HCT116 (cell line): Measurements from ENCODE around the gene PCDHGB4.

Source experiments
- CEBPB ChIP-seq: IDR thresholded peaks from 2 replicates; pipeline ENCODE4 v1.6.1; 2012; ENCODE audit warnings: low read depth
- EZH2 ChIP-seq: fragments of 200-600 bp; sonication (generic); IDR thresholded peaks from 2 replicates; pipeline ENCODE4 v1.6.1; 2017; ENCODE audit warnings: antibody characterized with exemption, mixed run types
- EZH2phosphoT487 ChIP-seq: fragments of 200-600 bp; IDR thresholded peaks from 2 replicates; pipeline ENCODE4 v1.6.1; 2018; ENCODE audit warnings: antibody characterized with exemption, borderline replicate concordance
- JUND ChIP-seq: IDR thresholded peaks from 2 replicates; pipeline ENCODE4 v1.6.1; 2012
- POLR2A ChIP-seq: IDR thresholded peaks from 2 replicates; pipeline ENCODE4 v1.7.0; 2011; ENCODE audit warnings: borderline replicate concordance; ENCODE audit not compliant: insufficient read depth, insufficient read length; ENCODE audit errors: extremely low read depth
- POLR2AphosphoS5 ChIP-seq: IDR thresholded peaks from 2 replicates; pipeline ENCODE4 v1.6.1; 2011; ENCODE audit warnings: mild to moderate bottlenecking, low read depth, low read length, moderate library complexity
- SIN3A ChIP-seq: IDR thresholded peaks from 2 replicates; pipeline ENCODE4 v1.6.1; 2012; ENCODE audit warnings: low read depth
- SP1 ChIP-seq: IDR thresholded peaks from 2 replicates; pipeline ENCODE4 v1.6.1; 2012; ENCODE audit warnings: low read depth
- YY1 ChIP-seq: IDR thresholded peaks from 2 replicates; pipeline ENCODE4 v1.6.1; 2011; ENCODE audit warnings: low read length, low read depth, moderate library complexity, mild to moderate bottlenecking; ENCODE audit not compliant: insufficient replicate concordance; ENCODE audit errors: extremely low read depth
- TF ChIP-seq, protein P1 (sequence below), 3 experiments: fragments of 200-600 bp in 1 of 3; sonication (generic) in 1 of 3; IDR thresholded peaks in 2 of 3; conservative IDR thresholded peaks in 1 of 3; 2 replicates each; pipeline ENCODE4 v1.5.1; 2012 to 2017; ENCODE audit warnings: low read depth in 2 of 3, low read length in 2 of 3, antibody characterized with exemption in 1 of 3, borderline replicate concordance in 1 of 3, control low read depth in 1 of 3, mild to moderate bottlenecking in 1 of 3, mixed read lengths in 1 of 3, mixed run types in 1 of 3, moderate library complexity in 1 of 3; ENCODE audit not compliant: insufficient read depth in 1 of 3
- TF ChIP-seq, protein P2 (sequence below): IDR thresholded peaks from 2 replicates; pipeline ENCODE4 v1.6.1; 2012; ENCODE audit warnings: low read depth
- TF ChIP-seq, protein P3 (sequence below): IDR thresholded peaks from 2 replicates; pipeline ENCODE4 v1.6.1; 2012

DNA sequence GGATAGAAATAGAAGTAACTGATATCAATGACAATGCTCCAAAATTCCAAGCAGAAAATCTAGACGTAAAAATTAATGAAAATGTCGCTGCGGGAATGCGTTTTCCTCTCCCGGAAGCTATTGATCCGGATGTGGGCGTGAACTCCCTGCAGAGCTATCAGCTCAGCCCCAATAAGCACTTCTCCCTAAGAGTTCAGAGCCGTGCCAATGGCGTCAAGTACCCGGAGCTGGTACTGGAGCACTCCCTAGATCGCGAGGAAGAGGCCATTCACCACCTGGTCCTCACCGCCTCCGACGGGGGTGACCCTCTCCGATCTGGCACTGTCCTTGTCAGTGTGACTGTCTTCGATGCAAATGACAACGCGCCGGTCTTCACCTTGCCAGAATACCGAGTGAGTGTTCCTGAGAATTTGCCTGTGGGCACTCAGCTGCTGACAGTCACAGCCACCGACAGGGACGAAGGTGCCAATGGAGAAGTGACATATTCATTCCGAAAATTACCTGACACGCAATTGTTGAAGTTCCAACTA, 26.1 kb downstream of the PCDHGB4 start:
- TF ChIP-seq, protein P1, sequence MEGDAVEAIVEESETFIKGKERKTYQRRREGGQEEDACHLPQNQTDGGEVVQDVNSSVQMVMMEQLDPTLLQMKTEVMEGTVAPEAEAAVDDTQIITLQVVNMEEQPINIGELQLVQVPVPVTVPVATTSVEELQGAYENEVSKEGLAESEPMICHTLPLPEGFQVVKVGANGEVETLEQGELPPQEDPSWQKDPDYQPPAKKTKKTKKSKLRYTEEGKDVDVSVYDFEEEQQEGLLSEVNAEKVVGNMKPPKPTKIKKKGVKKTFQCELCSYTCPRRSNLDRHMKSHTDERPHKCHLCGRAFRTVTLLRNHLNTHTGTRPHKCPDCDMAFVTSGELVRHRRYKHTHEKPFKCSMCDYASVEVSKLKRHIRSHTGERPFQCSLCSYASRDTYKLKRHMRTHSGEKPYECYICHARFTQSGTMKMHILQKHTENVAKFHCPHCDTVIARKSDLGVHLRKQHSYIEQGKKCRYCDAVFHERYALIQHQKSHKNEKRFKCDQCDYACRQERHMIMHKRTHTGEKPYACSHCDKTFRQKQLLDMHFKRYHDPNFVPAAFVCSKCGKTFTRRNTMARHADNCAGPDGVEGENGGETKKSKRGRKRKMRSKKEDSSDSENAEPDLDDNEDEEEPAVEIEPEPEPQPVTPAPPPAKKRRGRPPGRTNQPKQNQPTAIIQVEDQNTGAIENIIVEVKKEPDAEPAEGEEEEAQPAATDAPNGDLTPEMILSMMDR (IDR thresholded peaks at IDR 0.05 in 2 of 3, conservative IDR thresholded peaks at IDR 0.05 in 1 of 3; ENCODE audit: borderline replicate concordance in 1 of 3, insufficient read depth in 1 of 3, low read depth in 2 of 3, low read length in 2 of 3) = no peak
- TF ChIP-seq, protein P2, sequence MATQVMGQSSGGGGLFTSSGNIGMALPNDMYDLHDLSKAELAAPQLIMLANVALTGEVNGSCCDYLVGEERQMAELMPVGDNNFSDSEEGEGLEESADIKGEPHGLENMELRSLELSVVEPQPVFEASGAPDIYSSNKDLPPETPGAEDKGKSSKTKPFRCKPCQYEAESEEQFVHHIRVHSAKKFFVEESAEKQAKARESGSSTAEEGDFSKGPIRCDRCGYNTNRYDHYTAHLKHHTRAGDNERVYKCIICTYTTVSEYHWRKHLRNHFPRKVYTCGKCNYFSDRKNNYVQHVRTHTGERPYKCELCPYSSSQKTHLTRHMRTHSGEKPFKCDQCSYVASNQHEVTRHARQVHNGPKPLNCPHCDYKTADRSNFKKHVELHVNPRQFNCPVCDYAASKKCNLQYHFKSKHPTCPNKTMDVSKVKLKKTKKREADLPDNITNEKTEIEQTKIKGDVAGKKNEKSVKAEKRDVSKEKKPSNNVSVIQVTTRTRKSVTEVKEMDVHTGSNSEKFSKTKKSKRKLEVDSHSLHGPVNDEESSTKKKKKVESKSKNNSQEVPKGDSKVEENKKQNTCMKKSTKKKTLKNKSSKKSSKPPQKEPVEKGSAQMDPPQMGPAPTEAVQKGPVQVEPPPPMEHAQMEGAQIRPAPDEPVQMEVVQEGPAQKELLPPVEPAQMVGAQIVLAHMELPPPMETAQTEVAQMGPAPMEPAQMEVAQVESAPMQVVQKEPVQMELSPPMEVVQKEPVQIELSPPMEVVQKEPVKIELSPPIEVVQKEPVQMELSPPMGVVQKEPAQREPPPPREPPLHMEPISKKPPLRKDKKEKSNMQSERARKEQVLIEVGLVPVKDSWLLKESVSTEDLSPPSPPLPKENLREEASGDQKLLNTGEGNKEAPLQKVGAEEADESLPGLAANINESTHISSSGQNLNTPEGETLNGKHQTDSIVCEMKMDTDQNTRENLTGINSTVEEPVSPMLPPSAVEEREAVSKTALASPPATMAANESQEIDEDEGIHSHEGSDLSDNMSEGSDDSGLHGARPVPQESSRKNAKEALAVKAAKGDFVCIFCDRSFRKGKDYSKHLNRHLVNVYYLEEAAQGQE = no peak
- no peak for TF ChIP-seq JUND
- TF ChIP-seq CEBPB = no peak
- TF ChIP-seq POLR2A = no peak
- TF ChIP-seq, protein P3, sequence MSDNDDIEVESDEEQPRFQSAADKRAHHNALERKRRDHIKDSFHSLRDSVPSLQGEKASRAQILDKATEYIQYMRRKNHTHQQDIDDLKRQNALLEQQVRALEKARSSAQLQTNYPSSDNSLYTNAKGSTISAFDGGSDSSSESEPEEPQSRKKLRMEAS = no peak
- TF ChIP-seq EZH2phosphoT487 = no peak
- TF ChIP-seq POLR2AphosphoS5 = no peak
- no peak for TF ChIP-seq SIN3A
- no peak for TF ChIP-seq EZH2
- TF ChIP-seq SP1 = no peak
- no peak for TF ChIP-seq YY1
